Measurements from ENCODE around the gene CCDC186. TPM values are rescaled to one million over a fixed set of nuclear protein-coding genes. Genes with fewer than 3 reads are reported as not detected.
"Not testable (repeated sequence)": the region's sequence is repeated elsewhere in the genome, so short reads cannot be mapped to it uniquely, and the experiment has no call there.

Gene CCDC186
- total RNA-seq, 1 experiment from 2014 or later = 26.3 TPM

GRCh38 chr10:114151892-114152291 lies 22.1 kb downstream of the CCDC186 start:
- DNase-seq = no peak
- ChIA-PET POLR2A (no interaction called here), CTCF (no interaction called here)
- Mint-ChIP-seq H3K4me1 (ENCODE audit: low read depth, unreplicated experiment) (no peaks in the 10 kb centered on the region), H3K27ac (ENCODE audit: unreplicated experiment) (no peak overlapping the region), H3K36me3 (ENCODE audit: insufficient read depth, unreplicated experiment) (peaks cover 76% of the 10 kb centered on the region), H3K27me3 (ENCODE audit: insufficient read depth, unreplicated experiment) (no peaks in the 10 kb centered on the region), H3K4me3 (ENCODE audit: unreplicated experiment) (no peak overlapping the region), H3K9me3 (ENCODE audit: unreplicated experiment) (no peaks in the 10 kb centered on the region)
- BruUV-seq (replicated peaks) = no TSS peak
- H3K4me3 ChIP-seq (ENCODE audit: low read depth, low read length) = no peak overlapping the region
- H3K27me3 ChIP-seq (replicated peaks; ENCODE audit: control insufficient read depth, insufficient read depth, low read length) = no peaks in the 10 kb centered on the region
- TF ChIP-seq CTCF (IDR thresholded peaks at IDR 0.05; ENCODE audit: insufficient read depth in 1 of 2, low read depth in 1 of 2, low read length in 1 of 2, severe bottlenecking in 1 of 2, unreplicated experiment in 1 of 2) = no peak
- no peaks in the 10 kb centered on the region for H3K9me3 ChIP-seq
- intact Hi-C loops (cut with micrococcal nuclease; ENCODE audit: unreplicated experiment) = no loop called here
- H3K4me1 ChIP-seq = no peaks in the 10 kb centered on the region
- H3K36me3 ChIP-seq (ENCODE audit: control insufficient read depth, insufficient read depth, low read length) = no peaks in the 10 kb centered on the region

GRCh38 chr10:114151486-114151885 lies 22.5 kb downstream of the CCDC186 start:
- POLR2A ChIA-PET = no interaction called here

GRCh38 chr10:114149476-114149875 lies 24.5 kb downstream of the CCDC186 start:
- CTCF ChIA-PET; H3K9me3 Mint-ChIP-seq (ENCODE audit: unreplicated experiment); intact Hi-C loops (cut with micrococcal nuclease; ENCODE audit: unreplicated experiment); H3K9me3 ChIP-seq; BruUV-seq (replicated peaks); DNase-seq; H3K27ac Mint-ChIP-seq (ENCODE audit: unreplicated experiment); H3K27me3 ChIP-seq (replicated peaks; ENCODE audit: control insufficient read depth, insufficient read depth, low read length); H3K36me3 ChIP-seq (ENCODE audit: control insufficient read depth, insufficient read depth, low read length); H3K4me1 Mint-ChIP-seq (ENCODE audit: low read depth, unreplicated experiment); H3K27me3 Mint-ChIP-seq (ENCODE audit: insufficient read depth, unreplicated experiment); H3K4me1 ChIP-seq; H3K4me3 ChIP-seq (ENCODE audit: low read depth, low read length); H3K4me3 Mint-ChIP-seq (ENCODE audit: unreplicated experiment): not testable (repeated sequence)
- POLR2A ChIA-PET = interaction anchor here (0.6 kb wide), 1 partner anchor 10 kb away, joined by 12 read pairs; no protein-coding TSS in a partner anchor
- peaks cover 72% of the 10 kb centered on the region for H3K36me3 Mint-ChIP-seq (ENCODE audit: insufficient read depth, unreplicated experiment)

More at GRCh38 chr10:114151486-114151885, 22.5 kb downstream of the CCDC186 start:
- no peaks in the 10 kb centered on the region for H3K27me3 ChIP-seq (replicated peaks; ENCODE audit: control insufficient read depth, insufficient read depth, low read length)
- Mint-ChIP-seq H3K4me1 (ENCODE audit: low read depth, unreplicated experiment) (no peaks in the 10 kb centered on the region), H3K27ac (ENCODE audit: unreplicated experiment) (no peak overlapping the region), H3K9me3 (ENCODE audit: unreplicated experiment) (no peaks in the 10 kb centered on the region), H3K4me3 (ENCODE audit: unreplicated experiment) (no peak overlapping the region), H3K36me3 (ENCODE audit: insufficient read depth, unreplicated experiment) (peaks cover 76% of the 10 kb centered on the region), H3K27me3 (ENCODE audit: insufficient read depth, unreplicated experiment) (no peaks in the 10 kb centered on the region)
- TF ChIP-seq CTCF (IDR thresholded peaks at IDR 0.05; ENCODE audit: insufficient read depth in 1 of 2, low read depth in 1 of 2, low read length in 1 of 2, severe bottlenecking in 1 of 2, unreplicated experiment in 1 of 2) = no peak
- no peak overlapping the region for H3K4me3 ChIP-seq (ENCODE audit: low read depth, low read length)
- H3K36me3 ChIP-seq (ENCODE audit: control insufficient read depth, insufficient read depth, low read length) = no peaks in the 10 kb centered on the region
- CTCF ChIA-PET = no interaction called here
- no peaks in the 10 kb centered on the region for H3K9me3 ChIP-seq
- BruUV-seq (replicated peaks) = no TSS peak
- no peak for DNase-seq
- no peaks in the 10 kb centered on the region for H3K4me1 ChIP-seq
- intact Hi-C loops (cut with micrococcal nuclease; ENCODE audit: unreplicated experiment) = no loop called here

- intact Hi-C loops (cut with micrococcal nuclease; ENCODE audit: unreplicated experiment) = no loop called here
- no TSS peak for BruUV-seq (replicated peaks)
- H3K36me3 ChIP-seq (ENCODE audit: control insufficient read depth, insufficient read depth, low read length) = no peaks in the 10 kb centered on the region
- POLR2A ChIA-PET = no interaction called here
- H3K4me1 Mint-ChIP-seq (ENCODE audit: low read depth, unreplicated experiment) = no peaks in the 10 kb centered on the region
- CTCF ChIA-PET = no interaction called here
- no peaks in the 10 kb centered on the region for H3K9me3 ChIP-seq
- no peak overlapping the region for H3K4me3 Mint-ChIP-seq (ENCODE audit: unreplicated experiment)
- H3K27me3 ChIP-seq (replicated peaks; ENCODE audit: control insufficient read depth, insufficient read depth, low read length) = no peaks in the 10 kb centered on the region
- 0 out of 2 replicates have a peak, but pooled peaks cover 3% of the 10 kb centered on the region for H3K4me1 ChIP-seq
- no peaks in the 10 kb centered on the region for H3K27me3 Mint-ChIP-seq (ENCODE audit: insufficient read depth, unreplicated experiment)
- DNase-seq = no peak
- no peak overlapping the region for H3K27ac Mint-ChIP-seq (ENCODE audit: unreplicated experiment)
- peaks cover 49% of the 10 kb centered on the region for H3K36me3 Mint-ChIP-seq (ENCODE audit: insufficient read depth, unreplicated experiment)
- TF ChIP-seq CTCF (IDR thresholded peaks at IDR 0.05; ENCODE audit: insufficient read depth in 1 of 2, low read depth in 1 of 2, low read length in 1 of 2, severe bottlenecking in 1 of 2, unreplicated experiment in 1 of 2) = no peak
- no peaks in the 10 kb centered on the region for H3K9me3 Mint-ChIP-seq (ENCODE audit: unreplicated experiment)
- H3K4me3 ChIP-seq (ENCODE audit: low read depth, low read length) = no peak overlapping the region
Observed at GRCh38 chr10:114143160-114143559, 30.8 kb downstream of the CCDC186 start.
